IPS DF 6.9 (cell line): ENCODE results near the gene RTTN.

Experiments
- DNase-seq: peaks from one replicate; pipeline ENCODE4 v3.0.0-alpha.2; 2013; ENCODE audit warnings: low read depth, low spot score
- H3K27ac ChIP-seq: one replicate; pipeline ENCODE4 v1.5.1; 2013; ENCODE audit warnings: low read length, control low read depth
- H3K27me3 ChIP-seq: 2 replicates; pipeline ENCODE4 v1.6.1; 2013; ENCODE audit warnings: mild to moderate bottlenecking, low read length; ENCODE audit not compliant: control insufficient read depth, insufficient read depth
- H3K36me3 ChIP-seq: 2 replicates; pipeline ENCODE4 v1.6.1; 2013; ENCODE audit warnings: low read length; ENCODE audit not compliant: control insufficient read depth, insufficient read depth
- H3K4me1 ChIP-seq: 2 replicates; pipeline ENCODE4 v1.6.1; 2013; ENCODE audit warnings: low read length; ENCODE audit not compliant: control insufficient read depth, insufficient read depth
- H3K4me3 ChIP-seq: 2 replicates; pipeline ENCODE4 v1.5.1; 2013; ENCODE audit warnings: mild to moderate bottlenecking, low read length
- H3K9me3 ChIP-seq: 2 replicates; pipeline ENCODE4 v1.6.1; 2013; ENCODE audit warnings: low read length, inconsistent platforms; ENCODE audit not compliant: control insufficient read depth, insufficient read depth
- WGBS: extraction: QIAGEN DNeasy Blood & Tissue Kit; methylation state at CpG from one replicate; pipeline ENCODE4 v1.1.7; 2013; ENCODE audit warnings: mixed read lengths, missing lambda C conversion rate; ENCODE audit not compliant: insufficient read length, insufficient coverage; 5-methylcytosine and 5-hydroxymethylcytosine counted together

Gene RTTN

DNA sequence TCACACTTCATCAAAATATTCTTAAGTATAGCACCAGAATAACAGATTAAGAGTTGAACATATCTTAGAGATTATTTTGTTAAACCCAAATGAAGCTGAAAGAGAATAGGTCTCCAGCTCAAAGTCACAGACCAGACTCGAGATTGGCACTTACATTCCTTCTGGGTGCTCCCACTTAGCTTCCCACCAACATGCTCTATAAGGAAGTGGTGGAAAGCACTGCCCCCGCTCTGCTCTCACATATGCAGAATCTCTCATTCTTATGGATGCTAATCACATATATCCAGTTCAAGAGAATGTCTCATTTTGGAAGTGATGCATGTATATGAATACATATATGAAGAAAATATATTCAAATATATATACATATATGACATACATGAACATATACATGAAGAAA is 186.4 kb downstream of the RTTN start:
- no peaks in the 10 kb centered on the region for H3K36me3 ChIP-seq
- H3K4me3 ChIP-seq = no peak overlapping the region
- H3K4me1 ChIP-seq = peaks cover 2% of the 10 kb centered on the region; the same call in 1 of the 2 replicates
- WGBS = no CpG with 5 or more reads among the region's 2 CpGs
- no peaks in the 10 kb centered on the region for H3K9me3 ChIP-seq
- no peak overlapping the region for H3K27ac ChIP-seq
- no peaks in the 10 kb centered on the region for H3K27me3 ChIP-seq
- no peak for DNase-seq

DNA sequence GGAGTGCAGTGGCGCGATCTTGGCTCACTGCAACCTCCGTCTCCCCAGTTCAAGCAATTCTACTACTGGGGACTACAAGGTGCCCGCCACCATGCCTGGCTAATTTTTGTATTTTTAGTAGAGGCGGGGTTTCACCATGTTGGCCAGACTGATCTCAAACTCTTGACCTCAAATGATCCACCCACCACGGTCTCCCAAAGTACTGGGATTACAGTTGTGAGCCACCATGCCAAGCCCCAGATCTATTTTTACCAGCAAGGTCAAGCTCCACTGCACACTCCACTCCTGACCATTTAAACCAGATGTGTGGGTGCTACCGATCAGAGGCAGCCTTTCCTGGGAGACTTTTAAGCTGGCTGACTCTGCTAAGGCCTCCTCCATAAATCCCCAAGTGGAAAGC is 190.4 kb downstream of the RTTN start:
- H3K36me3 ChIP-seq = no peaks in the 10 kb centered on the region

DNA sequence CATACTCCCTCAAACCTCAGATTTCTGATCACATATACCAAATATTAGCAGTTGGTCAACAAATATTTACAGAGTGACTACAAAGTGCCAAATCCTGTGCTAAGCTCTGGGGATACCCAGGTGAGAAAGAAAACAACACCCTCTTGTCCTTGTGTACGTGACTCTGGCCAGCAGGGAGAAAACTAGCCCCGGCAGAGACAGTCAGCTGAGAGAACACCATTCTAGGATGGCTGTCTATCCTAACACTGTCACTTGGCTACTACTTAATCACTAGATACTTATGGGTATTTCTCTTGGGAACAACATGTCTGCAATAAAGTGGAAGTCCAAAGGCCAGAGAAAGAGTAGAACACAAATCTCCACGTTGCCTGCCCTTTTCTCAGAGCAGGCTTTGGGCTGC is 199.9 kb downstream of the RTTN start:
- DNase-seq = no peak
- H3K27ac ChIP-seq = no peak overlapping the region
- H3K4me1 ChIP-seq = no peaks in the 10 kb centered on the region
- H3K27me3 ChIP-seq = no peaks in the 10 kb centered on the region
- no peak overlapping the region for H3K4me3 ChIP-seq
- WGBS = no CpG with 5 or more reads among the region's 3 CpGs
- H3K9me3 ChIP-seq = no peaks in the 10 kb centered on the region
- H3K36me3 ChIP-seq = no peaks in the 10 kb centered on the region

More for the DNA sequence above, 190.4 kb downstream of the RTTN start:
- Histone ChIP-seq H3K27ac (no peak overlapping the region), H3K27me3 (no peaks in the 10 kb centered on the region), H3K4me3 (no peak overlapping the region), H3K9me3 (no peaks in the 10 kb centered on the region), H3K4me1 (peaks cover 2% of the 10 kb centered on the region; the same call in 1 of the 2 replicates)
- no CpG with 5 or more reads among the region's 7 CpGs for WGBS
- no peak for DNase-seq

DNA sequence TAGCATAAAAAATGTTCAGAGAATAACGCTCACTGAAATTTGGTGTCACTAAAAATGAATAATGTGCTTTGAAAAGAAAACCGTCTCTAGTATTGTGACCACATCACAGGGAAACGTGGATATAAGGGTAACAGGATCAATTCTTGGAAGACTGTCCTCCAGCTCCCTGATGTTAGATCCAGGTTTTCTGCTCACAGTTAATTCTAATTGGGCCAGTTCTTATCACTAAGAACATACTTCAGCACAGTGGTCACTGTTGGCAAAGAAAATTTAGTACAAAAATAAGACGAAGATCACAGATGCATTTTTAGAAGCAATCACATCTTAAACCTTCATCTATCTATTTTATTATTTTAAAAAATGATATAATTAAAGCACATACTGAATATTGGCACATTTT is 200.8 kb downstream of the RTTN start:
- no peak overlapping the region for H3K27ac ChIP-seq
- DNase-seq = no peak
- no peak overlapping the region for H3K4me3 ChIP-seq
- H3K9me3 ChIP-seq = no peaks in the 10 kb centered on the region
- no peaks in the 10 kb centered on the region for H3K4me1 ChIP-seq
- no peaks in the 10 kb centered on the region for H3K36me3 ChIP-seq
- WGBS = no CpG with 5 or more reads among the region's 4 CpGs
- no peaks in the 10 kb centered on the region for H3K27me3 ChIP-seq

DNA sequence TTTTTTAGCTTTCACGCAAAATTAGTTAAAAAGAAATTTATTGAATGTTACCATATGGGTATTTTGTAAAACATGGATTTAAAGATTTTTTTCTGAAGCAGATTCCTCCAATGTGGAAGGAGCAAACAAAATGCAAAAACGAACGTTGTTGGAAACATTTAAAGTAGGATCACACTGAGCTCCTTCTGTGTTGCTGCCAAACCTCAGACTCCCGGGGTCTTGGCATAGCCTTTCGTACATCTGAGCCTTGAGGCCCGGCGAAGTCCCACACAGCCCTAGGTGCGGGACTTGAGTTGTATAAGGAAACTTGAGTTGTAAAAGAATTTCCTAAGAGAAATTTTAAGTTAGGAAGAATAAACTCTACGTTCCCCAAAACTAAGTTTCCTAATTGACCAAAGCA is 205.8 kb downstream of the RTTN start:
- WGBS = no CpG with 5 or more reads among the region's 9 CpGs
- Histone ChIP-seq H3K4me3 (no peak overlapping the region), H3K9me3 (no peaks in the 10 kb centered on the region), H3K4me1 (peaks cover 1% of the 10 kb centered on the region; the same call in 1 of the 2 replicates), H3K27me3 (no peaks in the 10 kb centered on the region), H3K36me3 (no peaks in the 10 kb centered on the region), H3K27ac (no peak overlapping the region)
- DNase-seq = no peak

DNA sequence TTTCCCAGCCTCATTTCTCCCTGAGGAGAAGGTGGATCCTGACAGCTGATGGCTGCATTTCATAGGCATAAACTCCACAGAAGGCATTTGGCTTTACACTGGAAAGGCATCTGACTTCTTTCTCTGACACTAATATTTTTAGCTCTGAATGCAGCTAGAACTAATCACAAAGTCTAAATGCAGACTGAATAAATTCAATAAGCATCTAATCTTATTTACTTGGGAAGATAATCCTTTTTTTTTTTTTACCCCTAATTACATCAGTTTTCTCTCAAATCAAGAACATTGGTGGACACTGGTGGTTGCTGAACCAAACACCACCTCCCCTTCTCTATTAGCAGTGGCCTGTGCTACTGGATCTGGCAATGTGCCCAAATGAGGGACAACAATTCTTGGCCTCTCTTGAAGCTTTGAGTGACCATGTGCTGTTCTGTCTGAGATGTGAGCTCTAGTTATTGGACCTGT is 206.9 kb downstream of the RTTN start:
- H3K36me3 ChIP-seq = no peaks in the 10 kb centered on the region
- no peaks in the 10 kb centered on the region for H3K27me3 ChIP-seq
- H3K4me3 ChIP-seq = no peak overlapping the region
- no peaks in the 10 kb centered on the region for H3K9me3 ChIP-seq
- no peak overlapping the region for H3K27ac ChIP-seq
- no peak for DNase-seq
- H3K4me1 ChIP-seq = peaks cover 1% of the 10 kb centered on the region; the same call in 1 of the 2 replicates

DNA sequence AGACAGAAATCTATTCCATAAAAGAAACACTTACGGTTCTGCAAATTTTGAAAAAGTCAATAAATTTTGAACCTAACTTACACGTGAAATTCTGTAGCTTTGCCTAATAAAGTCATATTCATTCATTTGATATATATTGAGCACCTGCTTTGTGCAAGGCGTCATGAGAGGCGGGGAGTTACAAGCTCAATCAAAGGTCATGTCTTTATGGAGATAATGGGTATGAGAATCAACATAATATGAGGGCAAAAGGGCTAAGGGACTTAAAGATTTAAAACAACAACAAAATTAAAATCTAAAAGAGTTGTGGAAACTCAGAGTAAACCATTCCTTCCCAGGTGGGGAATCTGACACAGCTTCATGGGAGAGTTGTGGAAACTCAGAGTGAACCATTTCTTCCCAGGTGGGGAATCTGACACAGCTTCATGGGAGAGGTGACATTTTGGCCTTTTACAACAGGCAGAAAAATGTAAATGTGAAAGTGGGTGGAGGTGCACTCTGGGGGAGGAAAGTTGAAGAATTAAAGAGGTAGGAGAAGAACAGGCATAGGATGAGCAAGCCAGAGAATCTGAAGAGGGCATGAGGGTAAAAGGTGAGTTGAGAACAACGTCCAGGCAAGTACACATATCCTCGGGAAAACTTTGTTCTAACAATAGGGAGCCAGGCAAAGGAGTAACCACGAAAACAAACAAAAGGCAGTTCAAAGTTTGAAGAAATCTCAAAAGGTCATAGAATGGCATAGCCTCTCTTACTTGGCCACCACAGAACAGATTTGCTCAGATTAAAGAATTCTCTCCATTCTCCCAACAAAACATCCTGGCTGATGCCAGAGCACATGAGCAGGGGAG is 208.3 kb downstream of the RTTN start:
- H3K36me3 ChIP-seq = no peaks in the 10 kb centered on the region
- H3K27me3 ChIP-seq = no peaks in the 10 kb centered on the region
- H3K27ac ChIP-seq = no peak overlapping the region
- whole genome bisulfite sequencing = no CpG with 5 or more reads among the region's 7 CpGs
- no peak for DNase-seq
- no peak overlapping the region for H3K4me3 ChIP-seq
- no peaks in the 10 kb centered on the region for H3K9me3 ChIP-seq
- peaks cover 1% of the 10 kb centered on the region; the same call in 1 of the 2 replicates for H3K4me1 ChIP-seq

DNA sequence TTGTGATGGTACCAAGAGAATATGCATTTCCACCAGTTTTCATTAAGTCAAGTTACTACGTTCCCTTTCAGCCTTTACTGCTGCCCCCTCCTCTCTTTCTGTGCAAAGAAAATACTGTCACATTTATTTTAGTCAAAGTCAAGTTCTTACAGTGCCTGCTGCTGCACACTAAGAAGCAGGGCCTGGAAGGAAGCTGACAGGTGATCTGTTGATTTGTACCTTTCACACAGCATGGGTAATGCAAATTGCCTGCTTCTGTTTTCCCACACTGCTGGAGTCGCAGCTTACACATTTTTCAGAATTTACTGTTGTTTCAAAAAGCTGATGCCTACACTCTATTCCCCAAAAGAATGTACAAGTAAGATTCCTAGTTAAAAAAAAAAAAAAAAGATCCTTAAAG is 209.1 kb downstream of the RTTN start:
- H3K9me3 ChIP-seq = no peaks in the 10 kb centered on the region
- no CpG with 5 or more reads among the region's 2 CpGs for WGBS
- peaks cover 1% of the 10 kb centered on the region; the same call in 1 of the 2 replicates for H3K4me1 ChIP-seq
- no peak for DNase-seq
- H3K27me3 ChIP-seq = no peaks in the 10 kb centered on the region
- no peak overlapping the region for H3K27ac ChIP-seq
- H3K36me3 ChIP-seq = no peaks in the 10 kb centered on the region
- H3K4me3 ChIP-seq = no peak overlapping the region

DNA sequence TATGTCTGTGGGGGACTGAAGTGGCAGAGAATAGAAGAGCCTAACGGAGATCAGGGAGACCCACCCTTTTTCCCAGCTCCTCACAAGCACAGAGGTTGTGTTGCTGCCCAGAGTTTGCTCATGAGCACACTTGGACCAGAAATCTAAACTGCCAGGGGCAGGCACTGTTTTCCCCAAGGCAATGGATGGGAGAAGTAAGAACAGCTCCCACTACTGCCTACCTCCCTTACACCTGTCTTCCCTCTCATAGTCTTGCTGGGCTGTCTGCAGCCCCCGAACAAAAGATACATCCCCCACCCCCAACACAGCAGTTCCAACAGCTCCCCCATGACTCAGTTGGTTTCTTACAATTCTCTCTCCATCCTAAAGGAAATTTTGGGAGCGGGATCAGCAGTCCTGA is 209.7 kb downstream of the RTTN start:
- Histone ChIP-seq H3K4me1 (peaks cover 1% of the 10 kb centered on the region; the same call in 1 of the 2 replicates), H3K36me3 (no peaks in the 10 kb centered on the region), H3K4me3 (no peak overlapping the region), H3K27ac (no peak overlapping the region), H3K27me3 (no peaks in the 10 kb centered on the region), H3K9me3 (no peaks in the 10 kb centered on the region)
- no peak for DNase-seq
- WGBS = no CpG with 5 or more reads among the region's 3 CpGs

DNA sequence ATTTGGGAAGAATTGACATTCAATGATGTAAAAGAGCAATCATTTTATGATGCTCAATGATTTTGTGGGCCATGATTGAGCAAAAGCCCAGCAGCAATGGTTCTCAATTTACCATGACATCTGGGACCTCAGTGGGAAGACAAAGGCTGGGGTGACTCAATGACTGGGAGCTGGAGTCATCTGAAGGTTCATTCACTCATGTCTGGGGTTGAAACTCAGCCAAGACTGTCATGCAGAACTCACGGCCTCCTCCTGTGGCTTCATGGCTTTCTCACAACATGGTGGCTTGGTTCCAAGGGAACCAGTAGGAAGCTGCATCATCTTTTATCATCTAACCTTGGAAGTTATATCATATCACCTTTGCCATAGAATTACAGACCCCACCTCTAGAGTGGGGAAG is 212.7 kb downstream of the RTTN start:
- no peak overlapping the region for H3K27ac ChIP-seq
- no peaks in the 10 kb centered on the region for H3K27me3 ChIP-seq
- H3K4me1 ChIP-seq = peaks cover 1% of the 10 kb centered on the region; the same call in 1 of the 2 replicates
- H3K4me3 ChIP-seq = no peak overlapping the region
- WGBS = no CpG with 5 or more reads among the region's 1 CpG
- DNase-seq = no peak
- no peaks in the 10 kb centered on the region for H3K36me3 ChIP-seq
- H3K9me3 ChIP-seq = no peaks in the 10 kb centered on the region

DNA sequence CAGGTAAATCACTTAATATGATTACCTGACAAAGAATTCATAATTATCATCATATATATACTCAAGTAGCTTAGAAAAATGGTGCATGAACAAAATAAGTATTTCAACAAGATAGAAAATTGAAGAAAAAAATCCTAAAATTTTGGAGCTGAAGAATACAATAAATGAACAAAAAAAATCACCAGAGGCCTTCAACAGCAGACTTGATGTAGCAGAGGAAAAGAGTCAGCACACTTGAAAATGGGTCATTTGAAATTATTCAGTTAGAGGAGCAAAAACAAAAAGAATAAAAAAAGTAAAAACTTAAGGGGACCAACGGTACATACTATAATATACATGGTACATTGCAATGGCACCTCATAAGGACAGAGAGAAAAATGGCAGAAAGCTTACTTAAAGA is 217.6 kb downstream of the RTTN start:
- no peaks in the 10 kb centered on the region for H3K9me3 ChIP-seq
- H3K4me3 ChIP-seq = no peak overlapping the region
- WGBS = no CpG with 5 or more reads among the region's 1 CpG
- no peaks in the 10 kb centered on the region for H3K4me1 ChIP-seq
- DNase-seq = no peak
- H3K36me3 ChIP-seq = no peaks in the 10 kb centered on the region
- no peak overlapping the region for H3K27ac ChIP-seq
- H3K27me3 ChIP-seq = no peaks in the 10 kb centered on the region
